Medulla oblongata (tissue), 1 donor: ENCODE results near the gene EVX1.

Experiments
- DNase-seq: peaks from one replicate; pipeline ENCODE4 v3.0.0-alpha.2; 2015; ENCODE audit errors: extremely low spot score

The EVX1 gene

DNA sequence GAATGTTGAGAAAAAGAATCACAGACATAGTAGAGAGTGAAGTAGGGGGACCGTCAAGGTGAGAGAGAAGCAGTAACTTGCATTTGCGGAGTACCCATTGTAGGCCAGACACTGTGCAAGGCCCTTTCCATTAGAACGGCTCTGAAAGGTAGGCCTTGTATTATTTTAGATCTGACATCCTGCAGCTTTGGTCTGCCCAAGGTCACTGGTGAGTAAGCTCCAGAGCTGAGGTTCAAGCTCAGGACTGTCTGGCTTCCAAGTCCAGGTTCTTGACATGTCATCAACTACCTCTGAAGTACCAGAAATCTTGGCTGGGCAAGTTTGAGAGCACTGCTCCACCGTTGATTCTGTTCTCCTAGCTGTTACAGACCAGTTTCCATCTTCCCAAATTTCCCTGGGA lies 13.2 kb upstream of the EVX1 start:
- no peak for DNase-seq

GRCh38 chr7:27235387-27236311 lies 7.0 kb upstream of the EVX1 start:
- peak; percentile 23 for DNase-seq

- DNase-seq: no peak
These were observed 4.8 kb upstream of the EVX1 start for GRCh38 chr7:27237735-27238334.

DNA sequence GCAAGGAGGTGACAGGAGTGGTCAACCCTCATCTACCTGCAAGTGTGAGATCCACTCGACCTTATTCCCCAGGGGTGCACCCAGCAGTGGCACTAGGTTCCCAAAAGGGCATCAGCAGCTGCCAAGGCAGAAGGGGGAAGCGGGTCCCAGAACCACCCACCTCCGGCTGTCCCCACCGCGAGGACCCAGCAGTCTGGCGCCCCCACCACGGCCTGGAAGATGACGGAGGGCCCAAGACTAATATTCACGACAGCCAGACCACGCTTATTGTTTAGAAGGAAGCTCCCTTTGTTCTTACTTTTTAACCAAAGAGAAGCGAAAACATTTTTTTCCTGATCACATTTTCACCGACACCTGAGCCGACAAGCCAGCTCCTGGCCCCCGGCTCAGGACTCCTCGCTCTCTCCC lies 3.6 kb upstream of the EVX1 start:
- no peak for DNase-seq

DNA sequence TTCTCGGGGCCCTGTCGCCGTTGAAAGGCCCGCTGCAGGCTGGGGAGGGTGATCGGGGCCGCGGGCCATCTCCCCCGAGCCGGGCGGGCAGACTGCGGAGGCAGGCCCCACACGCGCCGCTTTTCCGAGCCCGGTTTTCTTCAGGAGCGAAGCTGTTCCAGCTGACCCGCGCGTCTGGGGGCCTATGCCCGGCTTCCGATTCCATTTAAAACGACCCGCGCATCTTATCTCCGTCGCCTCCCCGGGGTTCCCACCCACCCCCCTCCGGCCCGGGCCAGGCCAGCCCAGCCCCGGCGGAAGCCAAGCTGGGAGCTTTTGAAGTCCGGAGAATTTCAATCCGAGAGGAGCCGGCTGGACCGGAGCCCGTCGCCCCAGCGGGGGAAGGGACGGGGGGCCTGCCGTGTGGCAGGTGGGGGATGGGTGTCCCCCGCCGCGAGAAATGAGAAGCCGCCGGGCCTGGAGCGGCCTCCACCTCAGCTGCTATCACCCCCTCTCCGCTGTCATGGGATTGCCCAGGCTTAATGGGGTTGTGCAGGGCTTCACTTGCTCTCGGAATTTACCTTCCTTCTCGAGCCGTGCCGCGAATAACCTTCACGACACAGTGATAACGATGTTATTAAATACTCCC lies 3.1 kb upstream of the EVX1 start:
- DNase-seq: no peak

DNA sequence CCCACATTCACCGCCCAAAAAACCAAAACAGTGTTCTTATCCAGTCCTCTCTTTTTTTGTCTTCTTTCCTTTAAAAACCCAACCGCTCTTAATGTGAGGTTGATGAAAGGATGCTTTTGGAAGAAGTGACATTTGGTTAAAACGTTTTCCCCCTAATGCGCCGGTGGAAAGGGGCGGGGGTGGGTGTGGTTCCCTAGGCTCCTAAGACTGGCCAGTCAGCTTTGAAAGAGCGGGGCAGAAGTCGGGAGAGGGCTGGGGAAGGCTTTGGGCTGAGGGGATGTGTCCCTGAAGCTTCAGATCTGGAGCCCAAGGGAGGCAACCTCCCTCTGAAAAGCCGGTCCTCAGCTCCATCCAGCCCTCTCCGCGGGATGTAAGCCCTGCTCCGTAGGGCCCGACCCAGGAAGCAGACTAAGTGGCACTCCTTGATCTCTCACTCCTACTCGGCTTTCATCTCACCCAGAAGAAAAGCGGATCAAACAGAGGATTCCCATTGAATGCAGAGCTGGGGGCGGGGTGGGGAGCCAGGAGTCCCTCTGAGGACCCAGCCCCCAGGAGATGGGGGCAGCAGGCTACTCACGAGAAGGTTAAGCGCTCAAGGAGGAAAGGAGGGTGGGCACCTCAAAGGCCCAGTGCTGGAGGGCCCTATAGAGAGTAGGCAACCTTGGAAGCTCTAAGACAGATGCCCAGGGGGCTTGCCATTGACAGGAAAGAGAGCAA lies 2.4 kb upstream of the EVX1 start:
- no peak for DNase-seq

GRCh38 chr7:27241189-27242056 lies 1.2 kb upstream of the EVX1 start:
- no peak for DNase-seq

GRCh38 chr7:27242154-27242553 lies 448 bp upstream of the EVX1 start:
- no peak for DNase-seq

DNA sequence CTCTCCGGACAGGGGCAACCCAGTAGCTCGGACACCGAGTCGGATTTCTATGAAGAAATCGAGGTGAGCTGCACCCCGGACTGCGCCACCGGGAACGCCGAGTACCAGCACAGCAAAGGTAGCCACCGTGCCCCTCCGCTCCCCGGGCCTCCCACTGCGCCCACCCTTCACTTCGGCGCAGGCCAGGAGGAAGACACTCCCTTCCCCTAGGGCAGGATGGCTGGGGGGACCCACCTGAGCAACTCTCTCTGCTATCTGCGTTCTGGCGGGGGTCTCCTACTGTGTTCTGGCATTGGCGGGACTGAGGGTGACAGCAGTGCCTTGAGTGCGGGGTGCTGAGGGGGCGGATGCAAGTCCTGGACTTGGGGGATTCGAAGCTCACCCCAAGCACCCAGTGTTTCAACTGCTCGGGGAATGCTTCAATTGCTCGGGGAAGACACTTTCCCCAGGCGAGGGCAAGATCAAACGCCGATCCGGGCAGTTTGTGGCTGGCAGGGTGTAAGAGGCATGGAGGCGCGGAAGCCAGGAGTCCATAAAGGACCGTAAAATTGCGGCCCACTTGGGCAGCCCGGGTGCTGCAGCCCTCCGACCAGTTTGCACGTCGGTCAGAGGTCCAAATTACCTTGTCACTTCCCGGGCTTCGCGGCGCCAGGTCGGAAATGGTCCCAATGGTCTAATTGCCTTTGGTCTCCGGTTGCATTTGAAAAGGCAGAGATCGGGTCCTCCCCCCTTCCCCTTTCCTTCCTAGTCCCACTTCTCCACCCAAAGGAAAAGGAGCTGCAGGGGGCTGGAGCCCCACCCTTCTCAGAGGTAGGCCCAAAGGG lies 950 bp downstream of the EVX1 start:
- DNase-seq: no peak

- DNase-seq: no peak
These were observed 2.0 kb downstream of the EVX1 start for GRCh38 chr7:27244488-27245123.

DNA sequence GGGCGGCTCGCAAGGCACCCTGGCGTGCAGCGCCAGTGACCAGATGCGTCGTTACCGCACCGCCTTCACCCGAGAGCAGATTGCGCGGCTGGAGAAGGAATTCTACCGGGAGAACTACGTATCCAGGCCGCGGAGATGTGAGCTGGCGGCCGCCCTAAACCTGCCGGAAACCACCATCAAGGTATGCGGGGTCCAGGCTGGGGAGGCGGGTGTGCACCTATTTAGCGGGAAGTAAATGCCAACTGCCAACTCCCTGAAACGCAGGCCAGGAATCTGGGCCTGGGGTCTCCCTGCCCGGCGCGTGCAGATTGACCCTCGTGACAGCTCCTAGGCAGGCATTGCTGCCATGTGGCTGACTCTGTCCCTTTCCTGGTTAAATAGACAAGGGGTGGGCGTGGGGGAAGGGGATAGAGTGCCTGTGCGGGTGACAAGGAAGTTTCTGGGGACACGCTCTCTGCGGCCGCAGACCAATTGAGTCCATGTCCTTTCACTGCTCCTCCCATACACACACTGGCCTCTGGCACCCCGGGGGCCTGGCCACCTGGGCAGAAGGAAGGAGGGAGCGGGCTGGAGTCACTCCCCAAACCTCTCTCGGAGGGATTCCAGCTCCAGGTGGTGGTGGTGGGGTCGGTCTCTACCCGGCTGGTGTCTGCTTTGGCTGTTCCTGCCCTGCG lies 2.7 kb downstream of the EVX1 start:
- DNase-seq: no peak

- no peak for DNase-seq
These were observed 3.4 kb downstream of the EVX1 start for GRCh38 chr7:27245798-27246691.

GRCh38 chr7:27247000-27247399 lies 4.4 kb downstream of the EVX1 start:
- DNase-seq: no peak

DNA sequence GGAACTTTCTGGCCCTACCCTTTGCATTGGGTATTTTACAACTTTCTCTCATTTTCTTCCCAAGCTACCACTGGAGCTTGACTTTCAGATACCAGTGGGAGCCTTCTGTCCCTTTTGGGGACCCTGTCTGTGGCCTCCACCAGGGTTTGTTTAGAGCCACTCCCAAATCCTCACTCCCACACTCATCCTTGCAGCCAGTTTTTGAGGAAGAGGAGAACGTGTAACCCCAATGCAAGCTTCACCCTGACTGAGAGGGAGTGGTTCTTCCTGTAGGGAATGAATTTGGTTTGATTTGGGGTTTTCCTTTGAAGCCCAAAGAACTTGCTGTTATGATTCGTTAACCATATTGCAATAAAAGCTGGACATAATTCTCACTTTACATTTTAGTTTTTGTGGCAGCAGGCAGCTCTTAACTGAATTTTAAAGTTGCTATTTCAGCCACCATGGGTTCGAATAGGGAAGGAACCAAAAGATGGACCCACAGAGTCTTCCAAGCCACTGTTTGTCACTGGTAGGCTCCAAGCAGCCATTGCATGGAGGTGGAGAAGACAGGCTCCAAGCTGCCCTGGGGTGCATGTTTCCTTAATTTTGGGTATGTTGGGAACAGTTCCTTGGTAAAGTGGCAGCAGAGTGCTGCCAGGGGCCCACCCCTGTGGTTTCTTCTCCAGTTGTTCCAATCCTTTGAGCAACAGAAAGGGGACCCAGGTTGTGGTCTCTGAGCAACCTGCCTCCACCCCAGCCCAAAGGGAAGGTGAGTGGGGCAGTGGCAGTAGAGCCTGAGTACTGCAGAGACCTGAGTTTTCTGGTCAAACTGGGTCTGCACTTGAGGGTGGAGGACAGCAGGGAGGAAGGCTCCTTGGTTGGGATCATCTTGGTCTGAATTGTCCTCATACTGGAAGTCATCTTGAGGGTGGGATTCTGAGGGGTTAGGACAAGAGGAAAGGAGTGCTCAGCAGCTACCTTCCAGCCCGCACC lies 5.1 kb downstream of the EVX1 start:
- DNase-seq: no peak

DNA sequence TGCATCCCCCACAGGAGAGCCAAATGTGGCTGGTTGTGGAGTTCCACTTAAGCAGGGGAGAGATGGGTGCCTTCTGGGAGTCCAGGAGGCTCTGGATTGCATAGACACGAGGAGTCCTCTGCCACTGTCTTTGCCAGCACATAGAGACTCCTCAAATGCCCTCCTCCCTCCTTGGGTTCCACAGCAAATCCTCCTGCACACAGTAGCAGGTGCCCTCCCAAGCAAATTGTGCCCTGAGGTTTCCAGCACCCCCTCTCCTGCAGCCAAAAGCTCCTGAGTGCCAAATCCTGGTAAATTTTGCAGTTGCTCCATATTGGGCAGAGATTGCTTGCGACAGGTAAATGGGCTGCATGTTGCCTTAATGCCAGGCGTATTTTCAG lies 5.8 kb downstream of the EVX1 start:
- DNase-seq: no peak

- DNase-seq: no peak
These were observed 6.5 kb downstream of the EVX1 start for GRCh38 chr7:27248911-27249723.
